IMR-90 (cell line): ENCODE results near the gene RAB28. TPM values are rescaled to one million over a fixed set of nuclear protein-coding genes. Genes with fewer than 3 reads are reported as not detected.

ENCODE experiments used
- ATAC-seq: fragments of 200-7000 bp; cut with Tn5 transposase; 2 replicates; pipeline ENCODE4 v1.9.1; 2020; ENCODE audit warnings: low read depth, mild to moderate bottlenecking, moderate library complexity
- BruUV-seq: library from RNA; stranded (reverse); fragments of 400-500 nt; replicated peaks from 2 replicates; lab custom pipeline; 2021; lab: Mats Ljungman, UMichigan
- CTCF ChIA-PET: fragments of 300-600 bp; formaldehyde crosslinking; extraction: SDS; loops from one replicate; lab custom pipeline; 2021; ENCODE audit warnings: antibody characterized with exemption; lab: Yijun Ruan, JAX
- POLR2A ChIA-PET: fragments of 300-600 bp; sonication (Branson Sonifier 250); formaldehyde crosslinking; loops from one replicate; lab custom pipeline; 2022; ENCODE audit warnings: antibody characterized with exemption; ENCODE audit not compliant: unreplicated experiment; lab: Charles Lee
- DNase-seq: peaks from one replicate; pipeline ENCODE4 v3.0.0; 2013
- H2AFZ ChIP-seq: replicated peaks from 2 replicates; pipeline ENCODE3; 2013; ENCODE audit warnings: low read length, mild to moderate bottlenecking; ENCODE audit not compliant: poor library complexity
- H2AK5ac ChIP-seq: 2 replicates; pipeline ENCODE4 v1.6.1; 2013; ENCODE audit warnings: low read depth, low read length, inconsistent platforms
- H2AK9ac ChIP-seq: replicated peaks from 2 replicates; pipeline ENCODE3; 2013; ENCODE audit warnings: mild to moderate bottlenecking, low read depth, low read length, moderate library complexity; ENCODE audit not compliant: poor library complexity
- H2BK120ac ChIP-seq: 2 replicates; pipeline ENCODE4 v1.6.1; 2013; ENCODE audit warnings: low read depth, low read length, inconsistent platforms
- H2BK15ac ChIP-seq: 3 replicates; pipeline ENCODE4 v1.6.1; 2013; ENCODE audit warnings: low read depth, low read length, inconsistent platforms
- H2BK20ac ChIP-seq: 2 replicates; pipeline ENCODE4 v1.6.1; 2013; ENCODE audit warnings: low read depth, mild to moderate bottlenecking, inconsistent platforms, low read length, moderate library complexity
- H2BK5ac ChIP-seq: 2 replicates; pipeline ENCODE4 v1.6.1; 2013; ENCODE audit warnings: mild to moderate bottlenecking, low read depth, low read length, inconsistent platforms; ENCODE audit not compliant: poor library complexity, severe bottlenecking
- H3K14ac ChIP-seq: replicated peaks from 2 replicates; pipeline ENCODE4 v1.6.1; 2013; ENCODE audit warnings: low read depth, low read length, inconsistent platforms
- H3K18ac ChIP-seq: 2 replicates; pipeline ENCODE4 v1.6.1; 2013; ENCODE audit warnings: low read depth, low read length, control low read depth
- H3K23ac ChIP-seq: 2 replicates; pipeline ENCODE4 v1.6.1; 2013; ENCODE audit warnings: low read depth, low read length, inconsistent platforms
- H3K27ac ChIP-seq: 2 replicates; pipeline ENCODE4 v1.5.1; 2013; ENCODE audit warnings: mild to moderate bottlenecking, control low read depth, low read length; ENCODE audit not compliant: insufficient read depth
- H3K27me3 ChIP-seq: 2 replicates; pipeline ENCODE4 v1.6.1; 2013; ENCODE audit warnings: low read length; ENCODE audit not compliant: control insufficient read depth, insufficient read depth
- H3K36me3 ChIP-seq: 2 replicates; pipeline ENCODE4 v1.6.1; 2013; ENCODE audit warnings: low read length, mixed read lengths; ENCODE audit not compliant: control insufficient read depth, insufficient read depth
- H3K4ac ChIP-seq: 2 replicates; pipeline ENCODE4 v1.6.1; 2013; ENCODE audit warnings: low read depth, low read length, inconsistent platforms
- H3K4me1 ChIP-seq: 2 replicates; pipeline ENCODE4 v1.6.1; 2013; ENCODE audit warnings: low read length, mixed read lengths; ENCODE audit not compliant: control insufficient read depth, insufficient read depth
- H3K4me2 ChIP-seq: 2 replicates; pipeline ENCODE4 v1.6.1; 2013; ENCODE audit warnings: low read depth, mild to moderate bottlenecking, control low read depth, low read length, moderate library complexity
- H3K4me3 ChIP-seq: 2 replicates; pipeline ENCODE4 v1.5.1; 2013; ENCODE audit warnings: low read depth, mild to moderate bottlenecking, control low read depth, low read length, moderate library complexity; ENCODE audit not compliant: insufficient read depth
- H3K56ac ChIP-seq: 2 replicates; pipeline ENCODE4 v1.6.1; 2013; ENCODE audit warnings: low read length, inconsistent platforms; ENCODE audit not compliant: insufficient read depth; ENCODE audit errors: extremely low read depth
- H3K79me1 ChIP-seq, 2 experiments: 2 replicates each; pipeline ENCODE4 v1.6.1; 2013; ENCODE audit warnings: low read length in 2 of 2, inconsistent platforms in 1 of 2, low read depth in 1 of 2
- H3K9ac ChIP-seq: 2 replicates; pipeline ENCODE4 v1.6.1; 2013; ENCODE audit warnings: low read depth, low read length, control low read depth
- H3K9me1 ChIP-seq: 2 replicates; pipeline ENCODE4 v1.6.1; 2013; ENCODE audit warnings: low read length, inconsistent platforms; ENCODE audit not compliant: insufficient read depth
- H3K9me3 ChIP-seq: 2 replicates; pipeline ENCODE4 v1.6.1; 2013; ENCODE audit warnings: low read length; ENCODE audit not compliant: control insufficient read depth, insufficient read depth
- H4K20me1 ChIP-seq: 2 replicates; pipeline ENCODE4 v1.6.1; 2013; ENCODE audit warnings: low read length, inconsistent platforms; ENCODE audit not compliant: insufficient read depth
- H4K5ac ChIP-seq: 2 replicates; pipeline ENCODE4 v1.6.1; 2013; ENCODE audit warnings: mild to moderate bottlenecking, low read depth, low read length, control low read depth
- H4K8ac ChIP-seq, 2 experiments: 2 replicates each; pipeline ENCODE4 v1.6.1; 2013; ENCODE audit warnings: low read depth in 2 of 2, low read length in 2 of 2, control low read depth in 1 of 2, inconsistent platforms in 1 of 2
- H4K91ac ChIP-seq: 2 replicates; pipeline ENCODE4 v1.6.1; 2013; ENCODE audit warnings: low read depth, low read length, inconsistent platforms; ENCODE audit not compliant: insufficient read depth
- BHLHE40 ChIP-seq: fragments of 150-350 bp; IDR thresholded peaks from 2 replicates; pipeline ENCODE4 v1.6.1; 2016; ENCODE audit warnings: mild to moderate bottlenecking, low read depth, low read length
- CEBPB ChIP-seq: IDR thresholded peaks from 2 replicates; pipeline ENCODE4 v1.6.1; 2012; ENCODE audit warnings: low read depth, low read length, improper control_type of control experiment
- CHD1 ChIP-seq: IDR thresholded peaks from 2 replicates; pipeline ENCODE4 v1.6.1; 2012; ENCODE audit warnings: low read depth, low read length, improper control_type of control experiment
- CTCF ChIP-seq: conservative IDR thresholded peaks from 2 replicates; pipeline ENCODE4 v1.5.1; 2012; ENCODE audit warnings: mild to moderate bottlenecking, low read depth, low read length, improper control_type of control experiment
- FOS ChIP-seq: fragments of 150-350 bp; IDR thresholded peaks from 2 replicates; pipeline ENCODE4 v1.6.1; 2016; ENCODE audit warnings: low read depth, low read length
- MAFK ChIP-seq: IDR thresholded peaks from 2 replicates; pipeline ENCODE4 v1.6.1; 2012; ENCODE audit warnings: low read depth, low read length, improper control_type of control experiment
- MAZ ChIP-seq: IDR thresholded peaks from 2 replicates; pipeline ENCODE4 v1.6.1; 2012; ENCODE audit warnings: low read depth, mild to moderate bottlenecking, low read length, improper control_type of control experiment, moderate library complexity, borderline replicate concordance
- MXI1 ChIP-seq: IDR thresholded peaks from 2 replicates; pipeline ENCODE4 v1.6.1; 2012; ENCODE audit warnings: low read depth, mild to moderate bottlenecking, low read length, moderate library complexity, borderline replicate concordance
- POLR2A ChIP-seq: IDR thresholded peaks from 2 replicates; pipeline ENCODE4 v1.6.1; 2012; ENCODE audit warnings: mild to moderate bottlenecking, low read depth, low read length
- RAD21 ChIP-seq: IDR thresholded peaks from 2 replicates; pipeline ENCODE4 v1.6.1; 2012; ENCODE audit warnings: low read length, improper control_type of control experiment
- RCOR1 ChIP-seq: IDR thresholded peaks from 2 replicates; pipeline ENCODE4 v1.6.1; 2012; ENCODE audit warnings: mild to moderate bottlenecking, low read length, improper control_type of control experiment; ENCODE audit not compliant: insufficient replicate concordance
- RFX5 ChIP-seq: IDR thresholded peaks from 2 replicates; pipeline ENCODE4 v1.8.0; 2012; ENCODE audit warnings: low read depth, mild to moderate bottlenecking, low read length, moderate library complexity
- SMC3 ChIP-seq: fragments of 150-350 bp; IDR thresholded peaks from 2 replicates; pipeline ENCODE4 v1.6.1; 2016; ENCODE audit warnings: low read depth, mild to moderate bottlenecking, antibody characterized with exemption, low read length, moderate library complexity
- dilution Hi-C: fragments of 300-500 bp; cut with HindIII; formaldehyde crosslinking; loops from one replicate; pipeline ENCODE4 v1.14.3; 2018; ENCODE audit warnings: low sequenced_read_pairs; ENCODE audit not compliant: unreplicated experiment
- in situ Hi-C: fragments of 300-500 bp; cut with MboI; formaldehyde crosslinking; loops from 3 replicates; pipeline ENCODE4 v1.14.3; 2019; ENCODE audit warnings: low sequenced_read_pairs, inconsistent platforms, mixed read lengths
- intact Hi-C: fragments of 100-400 bp; cut with micrococcal nuclease; formaldehyde crosslinking; loops from 2 replicates; pipeline ENCODE4 v1.10.0; 2022
- polyA plus RNA-seq, 3 experiments: library from polyadenylated mRNA; depleted of rRNA; stranded (reverse); fragments of >200 nt; gene quantifications; 2 replicates each; pipeline ENCODE4 v1.2.3, GENCODE V29; 2012; ENCODE audit warnings: low replicate concordance in 1 of 3
- total RNA-seq: library from RNA; depleted of rRNA; stranded (reverse); fragments of >200 nt; gene quantifications from 2 replicates; pipeline ENCODE4 v1.2.3, GENCODE V29; 2012
- TF ChIP-seq, protein P1 (sequence below): fragments of 150-350 bp; IDR thresholded peaks from 2 replicates; pipeline ENCODE4 v1.6.1; 2017; ENCODE audit warnings: mild to moderate bottlenecking, antibody characterized with exemption, low read length, low read depth
- TF ChIP-seq, protein P2 (sequence below): fragments of 150-350 bp; IDR thresholded peaks from 2 replicates; pipeline ENCODE4 v1.6.1; 2016; ENCODE audit warnings: low read depth, mild to moderate bottlenecking, low read length, moderate library complexity, borderline replicate concordance

The RAB28 gene
- total and polyA plus RNA-seq, 2 of the 4 experiments (the other 2 are of a cell fraction) = 7.5 to 10.8 TPM

DNA sequence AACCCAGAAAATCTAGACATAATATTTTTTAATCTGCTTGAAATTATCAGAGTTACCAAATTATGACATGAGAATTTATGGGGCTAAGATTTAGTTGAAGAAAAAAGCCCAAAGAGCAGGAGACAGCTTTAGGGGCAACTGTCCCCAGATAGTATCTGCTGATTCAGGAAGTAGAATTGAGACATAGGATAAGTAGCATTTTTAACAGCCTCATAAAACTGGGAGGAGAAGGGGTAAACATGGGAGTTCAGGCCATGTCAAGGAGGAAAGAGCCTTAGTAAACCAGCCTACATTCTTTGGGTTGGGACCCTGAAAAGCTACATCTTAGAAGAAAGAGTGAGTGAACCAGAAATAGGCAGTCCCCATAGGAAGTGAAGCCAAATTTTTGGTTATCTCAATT is 9.7 kb upstream of the RAB28 start:
- Histone ChIP-seq H3K27ac (no peak overlapping the region), H3K18ac (no peak overlapping the region), H4K5ac (no peak overlapping the region), H3K9me3 (no peaks in the 10 kb centered on the region), H2BK120ac (no peak overlapping the region), H2BK20ac (no peak overlapping the region), H3K14ac (no peak overlapping the region), H3K4me3 (no peak overlapping the region), H3K9me1 (no peaks in the 10 kb centered on the region), H4K91ac (no peak overlapping the region), H4K20me1 (no peaks in the 10 kb centered on the region), H2AK9ac (no peak overlapping the region), H2BK5ac (no peak overlapping the region), H3K9ac (no peak overlapping the region), H2BK15ac (no peak overlapping the region), H3K4me1 (no peaks in the 10 kb centered on the region), H2AK5ac (no peak overlapping the region), H3K36me3 (no peaks in the 10 kb centered on the region), H3K56ac (no peak overlapping the region), H3K4me2 (no peak overlapping the region), H4K8ac (no peak overlapping the region), H3K23ac (no peak overlapping the region), H2AFZ (no peak overlapping the region), H3K79me1 (no peaks in the 10 kb centered on the region), H3K4ac (no peak overlapping the region), H3K27me3 (peaks cover 4% of the 10 kb centered on the region; the same call in 1 of the 2 replicates)
- dilution Hi-C loops (no loop called here), intact Hi-C loops (no loop called here), in situ Hi-C loops (no loop called here)
- BruUV-seq = no TSS peak
- TF ChIP-seq SMC3 = no peak
- TF ChIP-seq RAD21 = no peak
- TF ChIP-seq FOS = no peak
- no peak for TF ChIP-seq CEBPB
- TF ChIP-seq, protein P1, sequence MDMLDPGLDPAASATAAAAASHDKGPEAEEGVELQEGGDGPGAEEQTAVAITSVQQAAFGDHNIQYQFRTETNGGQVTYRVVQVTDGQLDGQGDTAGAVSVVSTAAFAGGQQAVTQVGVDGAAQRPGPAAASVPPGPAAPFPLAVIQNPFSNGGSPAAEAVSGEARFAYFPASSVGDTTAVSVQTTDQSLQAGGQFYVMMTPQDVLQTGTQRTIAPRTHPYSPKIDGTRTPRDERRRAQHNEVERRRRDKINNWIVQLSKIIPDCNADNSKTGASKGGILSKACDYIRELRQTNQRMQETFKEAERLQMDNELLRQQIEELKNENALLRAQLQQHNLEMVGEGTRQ = no peak
- TF ChIP-seq POLR2A = no peak
- TF ChIP-seq, protein P2, sequence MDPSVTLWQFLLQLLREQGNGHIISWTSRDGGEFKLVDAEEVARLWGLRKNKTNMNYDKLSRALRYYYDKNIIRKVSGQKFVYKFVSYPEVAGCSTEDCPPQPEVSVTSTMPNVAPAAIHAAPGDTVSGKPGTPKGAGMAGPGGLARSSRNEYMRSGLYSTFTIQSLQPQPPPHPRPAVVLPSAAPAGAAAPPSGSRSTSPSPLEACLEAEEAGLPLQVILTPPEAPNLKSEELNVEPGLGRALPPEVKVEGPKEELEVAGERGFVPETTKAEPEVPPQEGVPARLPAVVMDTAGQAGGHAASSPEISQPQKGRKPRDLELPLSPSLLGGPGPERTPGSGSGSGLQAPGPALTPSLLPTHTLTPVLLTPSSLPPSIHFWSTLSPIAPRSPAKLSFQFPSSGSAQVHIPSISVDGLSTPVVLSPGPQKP = no peak
- no peak for TF ChIP-seq MXI1
- no peak for TF ChIP-seq CHD1
- TF ChIP-seq MAFK = no peak
- TF ChIP-seq CTCF = no peak
- TF ChIP-seq RFX5 = no peak
- TF ChIP-seq MAZ = no peak
- no peak for TF ChIP-seq BHLHE40
- TF ChIP-seq RCOR1 = no peak
- ChIA-PET CTCF (no interaction called here), POLR2A (no interaction called here)
- DNase-seq (no peak), ATAC-seq (no peak)
